Heart right ventricle (tissue), 16 donors: Measurements from ENCODE around the gene KLHL29. TPM values are rescaled to one million over a fixed set of nuclear protein-coding genes. Genes with fewer than 3 reads are reported as not detected.

Source experiments
- ATAC-seq, 8 donors: fragments of 200-7000 bp; cut with Tn5 transposase; one replicate each; pipeline ENCODE4 v1.9.1; 2020; ENCODE audit warnings: mild to moderate bottlenecking in 8 of 8, moderate library complexity in 8 of 8, moderate number of reproducible peaks in 1 of 8
- DNase-seq, 2 donors: peaks; one replicate each; pipeline ENCODE4 v3.0.0-alpha.2; 2020
- H3K27ac ChIP-seq, 10 donors: fragments of 200-600 bp; sonication (generic) in 2 of 10; one replicate each; pipeline versions ENCODE4 v1.5.0 to v1.8.0; 2020 to 2022; ENCODE audit warnings: mild to moderate bottlenecking in 3 of 10
- H3K27me3 ChIP-seq, 7 donors: fragments of 200-600 bp; one replicate each; pipeline ENCODE4 v1.8.0; 2021 to 2022; ENCODE audit warnings: mild to moderate bottlenecking in 2 of 7
- H3K36me3 ChIP-seq, 9 donors: fragments of 200-600 bp; sonication (generic) in 1 of 9; one replicate each; pipeline versions ENCODE4 v1.5.0 to v1.8.0; 2020 to 2022; ENCODE audit warnings: mild to moderate bottlenecking in 2 of 9
- H3K4me1 ChIP-seq, 9 donors: fragments of 200-600 bp; sonication (generic) in 1 of 9; one replicate each; pipeline versions ENCODE4 v1.5.0 to v1.8.0; 2020 to 2022; ENCODE audit warnings: mild to moderate bottlenecking in 4 of 9
- H3K4me3 ChIP-seq, 10 donors: fragments of 200-600 bp; sonication (generic) in 2 of 10; one replicate each; pipeline versions ENCODE4 v1.5.0 to v1.8.0; 2020 to 2022; ENCODE audit warnings: mild to moderate bottlenecking in 7 of 10, moderate library complexity in 2 of 10
- H3K9me3 ChIP-seq, 11 donors: fragments of 200-600 bp in 10 of 11; sonication (generic) in 2 of 11; one replicate each; pipeline versions ENCODE4 v1.5.0 to v1.8.0; 2013 to 2022; ENCODE audit warnings: mild to moderate bottlenecking in 2 of 11, control low read depth in 1 of 11, moderate library complexity in 1 of 11
- CTCF ChIP-seq, 9 donors: fragments of 200-600 bp; sonication (generic) in 2 of 9; IDR thresholded peaks; one replicate each; pipeline versions ENCODE4 v1.5.0 to v1.8.0; 2021 to 2022; ENCODE audit warnings: antibody characterized with exemption in 9 of 9, mild to moderate bottlenecking in 5 of 9, moderate library complexity in 1 of 9
- WGBS, 2 donors: extraction: QIAGEN DNeasy Blood & Tissue Kit; methylation state at CpG; one replicate each; pipeline ENCODE4 v1.1.7; 2013; ENCODE audit warnings: inconsistent platforms in 1 of 2; 5-methylcytosine and 5-hydroxymethylcytosine counted together
- intact Hi-C, 10 donors: fragments of 100-400 bp; cut with DNase I; formaldehyde crosslinking; loops; one replicate each; pipeline versions ENCODE4 v1.11.1 to v1.14.2; 2022
- polyA plus RNA-seq, 2 donors: library from polyadenylated mRNA; stranded (reverse); fragments of 200-250 nt; gene quantifications; one replicate each; pipeline ENCODE4 v1.2.3, GENCODE V29; 2013
- total RNA-seq, 10 donors: library from RNA; stranded (reverse); fragmentation: NEBNext Ultra II Directional in 3 of 10; extraction: Animal tissue kit (Norgen Biotek cat#: 25700) in 3 of 10; gene quantifications; one replicate each; pipeline versions ENCODE4 v1.2.1 to v1.2.4, GENCODE V29; 2021 to 2023
- donor health status: Arrhythmogenic right ventricular cardiomyopathy.
- donor health status: ischemic (EF 13 %, LVEDD 7.1; RV severe dilation, severe dysfunction).
- donor health status: healthy with polysubstance abuse.
- donor health status: DM: no; HTN: yes; CAD: no.
- donor health status: DM: no; HTN: no; CAD: no.
- donor health status: ischemic (EF 25% LVEDD 6.9; RV normal size, moderate dysfunction).
- donor health status: ischemic (EF 25% LVEDD 5.7; RV mildly dilated, moderate dysfunction).
- donor health status: healthy.
- donor health status: DM: yes; HTN: yes; CAD: no.
- donor health status: Ischemic cardiomyopathy.
- donor health status: ischemic (EF 35%, LVEDD 5.7; RV mildly dilated, moderate dysfunction).
- donor health status: nonischemic (EF 11% LVEDD 7.7; RV severe dilation, severe dysfunction).
- donor health status: DM: yes; HTN: yes; CAD: no.
- donor health status: PGD.
- donor health status: ischemic (EF 29% LVEDD 5.4; RV normal size, mild dysfunction).
- donor health status: nonischemic (EF 23%, LVEDD 6.1; RV moderate dilation, normal function).

Gene KLHL29
- total and polyA plus RNA-seq, 12 donors, result 0.71 to 1.5 (median 1.0) TPM

- no peaks in the 10 kb centered on the region for H3K27me3 ChIP-seq
- no peaks in the 10 kb centered on the region for H3K4me1 ChIP-seq
- no peak overlapping the region for H3K27ac ChIP-seq
- H3K36me3 ChIP-seq, result no peaks in the 10 kb centered on the region
- intact Hi-C loops, result loop anchor here in 1 of 10 donors (5.0 kb wide), 1 partner anchor 132 kb away; no protein-coding TSS in a partner anchor
- 81 to 85% methylated on average over 16 of the region's 16 CpGs for WGBS, 2 donors
- no peaks in the 10 kb centered on the region for H3K9me3 ChIP-seq
- DNase-seq (no peak), ATAC-seq (no peak)
- no peak overlapping the region for H3K4me3 ChIP-seq
- no peak for TF ChIP-seq CTCF (IDR thresholded peaks at IDR 0.05)
Observed at GRCh38 chr2:23629772-23630480, 244.9 kb downstream of the KLHL29 start.

GRCh38 chr2:23630961-23631360, 246.0 kb downstream of the KLHL29 start:
- DNase-seq, result no peak
- no peaks in the 10 kb centered on the region for H3K4me1 ChIP-seq
- H3K9me3 ChIP-seq, result no peaks in the 10 kb centered on the region
- WGBS, 2 donors, result 89 to 92% methylated on average over 7 of the region's 7 CpGs
- H3K27ac ChIP-seq, result no peak overlapping the region
- no peaks in the 10 kb centered on the region for H3K36me3 ChIP-seq
- no peak overlapping the region for H3K4me3 ChIP-seq
- ATAC-seq, result no peak
- intact Hi-C loops, result no loop called here
- no peaks in the 10 kb centered on the region for H3K27me3 ChIP-seq
- TF ChIP-seq CTCF (IDR thresholded peaks at IDR 0.05), result no peak

- intact Hi-C loops, result no loop called here
- Histone ChIP-seq H3K9me3 (no peaks in the 10 kb centered on the region), H3K27ac (no peak overlapping the region), H3K4me1 (peaks cover 0 to 4% (median under 1%) of the 10 kb centered on the region in 9 donors), H3K36me3 (no peaks in the 10 kb centered on the region), H3K27me3 (no peaks in the 10 kb centered on the region), H3K4me3 (no peak overlapping the region)
- no peak for TF ChIP-seq CTCF (IDR thresholded peaks at IDR 0.05)
- ATAC-seq, result no peak
- no peak for DNase-seq
- 69 to 72% methylated on average over 11 of the region's 11 CpGs for WGBS, 2 donors
Observed at GRCh38 chr2:23631389-23631788, 246.4 kb downstream of the KLHL29 start.

- H3K36me3 ChIP-seq, result no peaks in the 10 kb centered on the region
- intact Hi-C loops, result no loop called here
- H3K27ac ChIP-seq, result no peak overlapping the region
- no peaks in the 10 kb centered on the region for H3K27me3 ChIP-seq
- ATAC-seq (no peak), DNase-seq (no peak)
- 60 to 71% methylated on average over 6 of the region's 6 CpGs for WGBS, 2 donors
- peaks cover 5 to 14% (median 10%) of the 10 kb centered on the region in 9 donors for H3K4me1 ChIP-seq
- H3K4me3 ChIP-seq, result no peak overlapping the region
- no peaks in the 10 kb centered on the region for H3K9me3 ChIP-seq
- TF ChIP-seq CTCF (IDR thresholded peaks at IDR 0.05), result no peak
Observed at GRCh38 chr2:23632386-23632785, 247.4 kb downstream of the KLHL29 start.
